ENCODE data around the gene MYLK.

The MYLK gene

DNA sequence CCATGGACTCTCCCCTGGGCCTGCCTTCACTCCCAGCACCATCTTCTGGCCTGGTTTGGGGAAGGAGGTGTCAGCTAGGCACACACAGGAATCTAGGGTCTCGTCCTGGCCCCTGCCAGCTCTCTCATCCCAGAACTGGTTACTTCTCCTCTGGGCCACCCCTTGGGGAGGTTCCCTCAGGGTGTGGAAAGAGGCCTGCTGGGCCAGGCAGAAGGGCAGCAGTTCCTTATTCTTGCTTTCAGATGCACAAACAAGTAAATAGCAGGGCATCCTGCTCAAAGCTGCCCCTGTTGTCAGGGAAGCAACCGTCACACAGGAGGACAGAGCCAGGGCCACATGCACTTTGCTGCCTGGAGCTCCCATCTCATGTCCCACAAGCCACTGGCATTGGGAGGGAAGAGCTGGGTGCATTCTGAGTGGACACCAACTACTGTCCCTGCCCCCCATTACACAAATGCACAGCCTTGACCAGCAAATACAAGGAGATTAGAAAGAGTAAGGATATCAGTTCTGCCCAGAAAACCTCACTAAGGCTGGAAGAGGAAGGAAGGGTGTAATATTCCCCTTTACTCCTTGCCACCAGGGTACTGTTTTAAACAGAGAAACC, 190.4 kb downstream of the MYLK start:
- no peak for DNase-seq

DNA sequence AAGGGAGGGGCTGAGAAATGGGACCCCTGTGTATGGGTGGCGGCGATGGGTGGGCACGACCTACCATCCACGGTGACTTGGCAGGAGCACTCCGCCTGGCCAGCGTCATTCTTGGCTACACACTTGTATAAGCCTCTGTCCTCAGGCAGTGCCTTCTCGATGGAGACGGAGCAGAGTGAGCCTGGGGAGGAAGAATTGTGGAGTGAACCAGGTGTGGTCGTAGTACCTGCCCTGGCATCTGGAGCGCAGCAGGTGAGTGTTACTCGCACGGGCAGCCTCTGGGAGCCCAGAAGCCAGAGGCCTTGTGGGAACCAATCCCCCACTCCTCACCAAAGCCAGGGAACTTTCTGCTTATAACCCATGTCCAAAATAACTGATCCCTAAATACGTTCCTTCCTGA, 191.5 kb downstream of the MYLK start:
- no peak for DNase-seq

DNA sequence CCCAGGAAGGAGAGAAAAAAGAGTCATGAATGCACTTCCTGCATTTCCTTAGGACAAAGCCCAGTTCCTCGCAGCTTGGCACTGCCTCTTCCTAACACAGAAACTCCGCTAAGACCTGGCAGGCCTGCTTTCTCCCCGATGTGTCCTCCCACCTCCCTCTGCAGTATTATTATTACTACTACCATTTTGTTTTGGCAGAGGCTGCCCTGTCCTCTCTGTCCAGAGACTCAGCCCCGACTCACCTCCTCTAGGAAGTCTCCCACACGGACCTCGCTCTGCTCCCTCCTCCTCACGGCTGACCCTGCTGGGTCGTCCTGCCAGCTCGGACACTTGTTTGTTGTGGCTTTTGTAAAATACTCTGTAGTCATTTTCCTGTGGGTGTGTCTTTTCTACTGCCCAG, 192.1 kb downstream of the MYLK start:
- DNase-seq, result no peak

DNA sequence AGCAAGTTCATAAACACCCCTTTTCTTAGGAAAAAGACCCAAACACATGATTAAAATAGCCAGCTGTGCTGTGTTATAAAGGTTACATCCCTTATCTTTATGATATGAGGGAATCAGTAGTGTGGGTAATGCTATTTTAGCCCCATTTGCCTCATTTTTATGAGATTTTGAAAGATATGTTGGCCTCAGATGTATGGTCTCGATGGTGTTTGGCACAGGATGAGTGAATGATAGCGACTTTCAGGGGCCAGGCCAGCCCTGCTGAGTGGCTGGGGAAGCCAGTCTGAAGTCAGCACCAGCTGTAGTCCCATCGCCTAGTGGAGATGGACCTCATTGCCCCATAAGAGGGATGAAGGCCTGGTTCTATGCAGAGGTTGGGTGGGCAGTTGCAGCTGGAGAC, 194.3 kb downstream of the MYLK start:
- no peak for DNase-seq

DNA sequence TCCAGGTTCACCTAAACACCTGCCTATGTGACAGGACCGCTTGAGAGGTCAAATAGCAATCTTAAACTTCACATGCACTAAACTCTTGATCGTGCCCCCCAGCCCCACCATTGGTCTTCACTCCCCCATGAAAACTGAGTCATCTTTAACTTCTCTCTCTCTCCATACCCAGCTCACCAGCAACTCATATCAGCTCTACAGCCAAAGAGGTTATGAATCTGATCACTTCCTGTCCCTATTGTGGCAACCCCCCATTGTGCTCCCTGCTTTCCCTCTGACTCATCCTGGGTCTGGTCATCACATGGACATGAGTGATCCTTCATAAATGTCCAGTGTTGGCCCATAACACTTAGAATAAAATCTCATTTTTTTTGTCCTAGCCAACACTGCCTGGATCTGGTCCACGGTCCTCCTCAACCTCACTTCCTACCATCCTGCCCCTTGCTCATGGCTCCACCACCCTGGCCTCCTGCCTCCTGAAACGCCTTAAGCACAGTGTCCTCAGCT, 195.8 kb downstream of the MYLK start:
- DNase-seq, result peak; percentile 85

DNA sequence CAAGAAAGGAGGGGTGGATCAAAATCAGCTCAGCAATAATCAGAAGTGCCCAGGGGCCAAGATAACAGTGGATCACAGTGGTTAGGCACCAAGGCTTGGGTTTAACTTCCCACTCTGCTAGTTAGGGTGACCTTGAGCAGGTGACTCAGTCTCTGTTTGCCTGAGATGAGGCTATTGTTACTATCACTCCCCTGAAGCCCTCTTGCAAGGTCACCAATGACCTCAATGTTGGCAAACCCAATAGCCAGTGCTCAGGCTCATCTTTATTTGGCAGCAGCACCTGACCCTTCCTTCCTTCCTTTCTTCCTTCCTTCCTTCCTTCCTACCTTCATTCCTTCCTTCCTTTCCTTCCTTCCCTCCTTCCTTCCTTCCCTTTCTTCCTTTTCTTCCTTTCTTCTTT, 196.8 kb downstream of the MYLK start:
- no peak for DNase-seq

DNA sequence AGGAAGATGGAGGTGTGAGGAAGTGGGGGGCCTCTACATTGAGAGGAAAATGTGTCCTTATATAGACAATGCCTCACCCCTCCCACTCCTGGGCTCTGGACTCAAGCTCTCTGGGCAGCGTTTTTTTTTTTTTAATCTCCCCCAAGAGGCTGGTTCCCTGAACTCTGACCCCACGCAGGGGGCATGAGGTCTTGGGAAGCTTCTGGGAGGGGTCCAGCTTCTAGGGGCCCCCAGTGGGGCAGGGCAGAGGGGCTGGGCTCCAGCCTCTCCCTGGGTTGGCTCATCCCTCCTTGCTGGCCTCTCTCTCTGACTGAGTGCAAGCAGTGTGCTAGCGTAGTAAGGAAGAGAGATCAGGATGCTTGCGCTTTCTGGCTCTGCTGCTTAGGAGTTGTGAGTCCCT, 197.9 kb downstream of the MYLK start:
- DNase-seq, result no peak

DNA sequence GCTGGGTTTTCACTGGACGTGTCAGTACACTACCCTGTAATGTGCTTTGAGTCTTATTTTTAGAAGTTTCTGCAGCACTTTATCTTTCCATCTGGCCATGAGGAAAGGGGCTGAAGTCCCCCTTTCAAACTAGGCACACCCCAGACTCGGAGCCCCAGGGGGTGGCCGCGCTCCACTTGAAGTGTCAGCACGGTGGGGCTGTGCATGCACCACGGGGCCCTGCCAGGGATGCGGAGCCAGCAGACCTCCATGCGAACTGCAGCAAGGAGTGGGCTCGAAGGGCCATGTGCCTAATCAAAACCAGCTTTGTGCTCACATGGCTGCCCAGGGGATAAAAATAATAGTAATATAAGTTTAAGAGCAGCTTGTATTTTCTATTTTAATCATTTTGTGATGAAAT, 198.4 kb downstream of the MYLK start:
- DNase-seq, result no peak

DNA sequence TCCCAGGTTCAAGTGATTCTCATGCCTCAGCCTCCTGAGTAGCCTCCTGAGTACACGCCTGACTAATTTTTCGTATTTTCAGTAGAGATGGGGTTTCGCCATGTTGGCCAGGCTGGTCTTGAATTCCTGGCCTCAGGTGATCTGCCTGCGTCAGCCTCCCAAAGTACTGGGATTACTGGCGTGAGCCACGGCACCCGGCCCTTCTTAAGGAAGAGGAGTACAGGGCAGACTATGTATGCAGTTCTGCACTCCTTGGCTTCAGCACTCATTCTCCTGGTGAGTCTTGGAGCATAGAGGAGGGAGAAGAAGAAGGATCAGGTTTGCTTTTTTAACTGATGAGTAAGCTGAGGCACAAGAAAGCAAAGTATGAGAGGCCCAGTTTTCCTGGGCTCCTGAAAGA, 199.5 kb downstream of the MYLK start:
- DNase-seq, result no peak

DNA sequence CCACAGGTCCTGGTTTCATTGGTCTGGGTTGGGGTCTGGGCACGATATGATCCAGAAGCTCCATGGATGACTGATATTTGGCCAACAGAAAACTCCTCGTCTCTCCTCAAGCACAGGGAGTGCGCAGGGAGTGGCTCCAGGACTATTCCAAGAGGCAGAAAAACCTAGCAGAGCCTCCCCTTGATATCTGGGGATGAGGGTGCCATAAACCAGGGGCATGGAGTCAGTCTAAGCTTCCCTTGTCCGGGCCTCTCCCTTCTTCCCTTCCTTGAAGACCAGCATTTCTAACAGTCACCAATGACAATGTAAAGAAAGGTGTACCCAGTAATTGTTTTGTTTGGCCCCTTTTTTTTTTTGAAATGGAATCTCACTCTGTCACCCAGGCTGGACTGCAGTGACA, 199.9 kb downstream of the MYLK start:
- DNase-seq, result no peak

DNA sequence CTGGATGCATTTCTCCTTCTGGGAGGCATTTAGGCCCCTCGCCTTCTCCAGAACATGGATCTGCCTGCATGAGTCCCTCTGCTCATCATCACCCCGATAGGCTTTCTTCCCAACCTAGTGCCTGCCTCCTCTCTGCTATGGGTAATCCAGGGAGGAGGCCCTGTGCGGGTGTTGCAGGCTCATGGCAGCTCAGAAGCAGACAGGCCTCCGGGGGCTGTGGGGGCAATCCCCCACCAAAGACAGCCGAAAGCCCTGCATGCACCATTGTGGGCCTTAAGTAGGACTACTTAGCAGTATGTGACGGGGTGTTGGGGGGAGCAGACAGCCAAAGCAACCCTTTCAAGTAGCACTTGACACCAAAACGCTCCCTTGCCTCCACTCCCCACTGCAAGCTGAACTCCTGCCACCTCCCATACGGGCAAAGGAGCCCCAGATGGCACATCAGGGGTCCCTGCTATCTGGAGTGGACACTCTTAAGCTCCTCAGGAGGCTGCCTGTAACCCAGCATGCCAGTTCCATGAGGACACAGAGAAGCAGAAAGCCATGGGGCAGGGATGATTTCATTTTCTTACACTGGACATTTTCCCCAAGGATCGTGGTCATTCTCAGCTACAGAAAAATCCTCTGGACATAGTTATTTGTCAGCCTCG, 200.5 kb downstream of the MYLK start:
- DNase-seq, result no peak

DNA sequence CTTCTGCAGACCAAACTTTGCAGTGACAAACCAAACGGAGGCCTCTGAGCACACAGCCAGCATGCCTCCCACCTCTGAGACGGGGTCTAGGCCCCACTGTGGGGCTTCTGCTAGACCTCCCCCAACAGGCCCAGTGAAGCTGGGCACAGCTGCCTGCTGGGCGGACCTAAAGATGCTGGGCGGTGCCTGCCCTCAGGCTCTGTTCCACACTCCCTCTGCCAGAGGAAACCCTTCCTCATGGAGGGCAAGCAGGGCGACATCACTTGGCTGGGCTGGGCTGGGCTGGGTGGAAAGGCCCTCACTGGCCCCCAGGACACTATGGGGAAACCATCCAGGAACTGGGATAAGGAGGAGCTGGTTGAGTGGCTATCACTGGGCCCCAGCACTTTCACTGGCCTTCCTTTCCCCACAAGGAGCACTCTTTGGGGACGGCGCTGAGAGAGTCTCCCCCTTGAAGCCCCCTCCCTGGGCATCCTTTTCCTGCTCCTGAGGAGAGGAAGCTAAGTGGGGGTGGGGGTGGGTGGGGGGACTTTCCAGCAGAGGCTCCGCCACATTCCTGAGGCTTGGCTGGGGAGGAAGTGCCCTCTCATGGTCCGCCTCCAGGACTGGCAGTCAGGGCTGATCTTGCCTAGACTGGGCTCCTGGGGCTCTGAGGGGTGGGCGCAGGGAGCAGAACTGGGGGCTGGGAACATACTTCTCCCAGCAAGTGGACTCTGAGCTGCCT, 201.2 kb downstream of the MYLK start:
- DNase-seq, result no peak

DNA sequence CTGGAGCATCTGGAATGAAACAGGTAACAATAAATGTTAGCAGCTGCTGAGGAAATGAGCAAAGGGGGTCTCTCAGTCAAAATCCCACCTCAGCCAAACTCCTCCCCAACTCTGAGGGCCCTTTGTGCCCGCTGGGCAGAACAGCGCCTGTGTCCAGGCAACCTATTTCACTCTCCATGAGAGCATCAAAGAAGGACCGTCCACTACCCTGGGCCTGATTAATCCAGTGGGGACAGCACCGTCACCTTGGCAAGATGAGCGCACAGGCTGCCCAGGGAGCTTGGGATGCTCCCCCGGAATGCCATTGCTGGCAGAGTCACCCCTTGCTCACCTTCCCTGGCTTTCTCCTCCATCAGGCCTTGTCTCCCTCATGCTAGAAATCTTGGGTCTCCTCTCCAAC, 201.8 kb downstream of the MYLK start:
- no peak for DNase-seq

DNA sequence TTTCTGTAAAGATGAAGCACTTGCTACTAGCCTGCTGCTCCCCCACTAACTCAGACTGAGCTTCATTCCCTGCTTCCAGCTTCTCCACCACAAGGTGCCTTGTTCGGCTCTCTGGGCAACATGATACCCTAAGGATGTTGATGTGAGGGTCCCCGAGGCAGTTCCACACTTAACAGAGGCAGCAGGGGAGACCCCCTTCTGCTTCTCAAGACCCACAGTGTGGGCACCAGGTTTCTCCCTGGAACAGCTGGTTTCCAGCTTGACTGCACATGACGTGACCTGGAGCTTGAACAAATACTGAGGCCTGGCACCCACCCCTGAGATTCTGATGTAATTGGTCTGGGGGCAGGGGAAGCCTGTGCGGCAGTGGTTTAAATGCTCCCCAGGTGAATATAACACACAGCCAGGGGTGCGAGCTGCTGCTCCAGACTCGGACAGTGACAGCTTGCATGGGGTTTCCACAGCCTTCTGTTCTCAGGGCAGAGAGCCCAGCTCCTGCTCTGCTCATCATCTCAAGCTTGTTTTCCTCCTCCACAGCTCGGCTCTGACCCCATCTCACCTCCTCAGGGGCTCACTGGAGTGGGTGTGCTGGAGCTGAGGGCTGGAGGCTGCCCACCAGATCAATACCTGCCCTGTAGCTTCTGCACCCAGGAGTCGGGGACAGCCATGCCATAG, 204.3 kb downstream of the MYLK start:
- DNase-seq, result peak; percentile 53

DNA sequence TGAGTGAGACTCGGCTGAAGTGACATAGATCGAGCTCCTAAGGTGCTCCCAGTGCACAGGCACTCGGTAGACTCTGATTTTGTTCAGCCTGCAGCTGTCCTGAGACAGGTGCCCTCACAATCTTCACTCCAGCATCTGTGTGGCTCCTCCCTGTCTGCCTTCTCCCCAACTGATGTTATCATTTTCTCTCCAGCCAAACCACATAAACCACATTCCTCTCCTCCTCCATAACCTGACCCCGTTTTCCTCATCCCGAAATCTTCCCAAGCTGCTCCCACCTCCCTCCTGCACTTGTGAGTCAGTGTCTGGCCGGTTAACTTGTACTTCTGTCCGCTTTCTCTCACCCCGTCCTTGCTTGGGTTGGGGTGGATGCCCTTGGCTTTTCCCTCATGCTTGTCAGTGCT, 206.0 kb downstream of the MYLK start:
- DNase-seq, result peak; percentile 99

DNA sequence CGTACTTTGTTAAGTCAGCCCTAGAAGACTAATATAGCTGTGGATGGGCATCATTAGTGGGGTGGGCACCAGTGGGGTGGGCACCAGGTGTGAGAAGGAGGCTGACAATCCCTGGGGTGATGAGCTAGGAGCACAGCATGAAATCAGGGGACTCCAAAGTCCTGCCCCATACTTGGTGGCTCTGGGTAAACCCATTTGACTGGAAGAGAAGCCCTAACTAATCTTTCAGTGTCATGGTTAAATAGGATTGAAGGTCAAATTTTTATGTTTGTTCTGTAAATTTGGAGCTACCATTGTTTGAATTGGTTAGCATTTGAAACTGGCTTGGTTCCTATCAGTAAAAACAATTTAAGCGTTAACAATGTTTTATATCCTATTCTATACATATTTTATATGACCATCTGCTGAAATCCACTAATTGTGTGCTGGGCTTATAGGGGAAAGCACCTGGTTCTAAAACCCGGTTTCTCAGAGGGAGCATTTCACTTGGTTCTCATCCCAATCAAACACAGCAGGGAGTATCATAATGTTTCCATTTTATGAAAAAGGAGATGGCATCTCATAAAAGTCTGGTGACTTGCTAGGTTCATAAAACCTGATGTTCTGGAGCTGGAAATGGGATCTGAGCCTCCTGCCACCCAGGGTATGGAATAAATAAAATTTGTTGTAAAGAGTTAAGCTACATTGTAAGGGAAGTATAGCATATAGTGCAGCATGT, 211.5 kb downstream of the MYLK start:
- DNase-seq, result no peak

DNA sequence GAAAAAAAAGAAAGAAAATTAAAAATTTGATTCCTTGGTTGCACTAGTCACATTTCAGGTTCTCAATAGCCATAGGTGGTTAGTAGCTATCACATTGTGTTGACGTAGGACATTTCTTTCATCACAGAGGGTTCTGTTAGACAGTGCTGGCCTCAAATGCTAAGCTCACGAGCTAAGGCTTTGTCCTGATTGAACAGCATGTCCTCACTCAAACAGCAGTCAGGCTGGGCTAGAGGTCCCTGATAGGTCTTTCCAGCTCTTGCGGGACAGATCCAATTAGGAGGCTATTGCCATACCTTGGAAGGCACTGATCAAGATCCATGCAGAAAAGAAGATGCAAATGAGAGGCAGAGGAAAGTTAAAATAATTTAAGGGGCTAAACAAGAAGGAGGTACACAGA, 213.4 kb downstream of the MYLK start:
- no peak for DNase-seq

DNA sequence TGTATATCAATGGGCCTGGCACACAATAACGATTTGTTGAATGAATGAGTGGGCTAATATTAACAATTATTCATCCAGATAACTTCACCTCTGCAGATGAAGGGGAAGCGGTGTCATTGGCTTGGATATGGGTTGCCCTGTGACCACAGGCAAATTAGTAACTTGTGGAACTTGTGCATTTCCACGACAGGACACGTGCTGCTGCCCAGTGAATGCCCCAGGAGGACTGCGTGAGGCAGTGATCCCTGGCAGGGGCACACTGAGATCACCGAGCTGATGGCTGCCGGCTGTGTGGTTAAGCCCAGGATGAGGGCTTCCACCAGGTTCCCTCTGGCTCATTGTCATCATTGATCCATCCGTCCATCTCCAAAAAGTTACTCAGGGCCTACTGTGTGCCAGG, 215.2 kb downstream of the MYLK start:
- peak; percentile 47 for DNase-seq

DNA sequence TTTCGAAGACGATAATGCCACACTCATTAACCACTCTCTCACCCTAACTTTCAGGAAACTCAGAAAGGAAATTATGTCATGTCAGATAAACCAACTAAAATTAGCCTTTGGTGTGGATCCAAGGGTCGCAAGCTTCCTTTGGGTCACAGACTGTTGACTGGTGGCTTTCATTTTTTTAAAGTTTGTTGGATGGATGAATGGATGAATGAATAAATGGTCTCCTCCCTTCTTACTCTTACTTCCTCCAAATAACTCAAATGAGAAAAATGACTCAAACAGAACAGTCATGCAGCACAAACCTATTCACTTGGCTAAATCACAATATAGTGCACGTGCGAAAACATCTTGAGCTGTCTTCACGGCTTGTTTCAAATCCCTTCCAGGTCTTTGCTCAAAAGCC, 216.3 kb downstream of the MYLK start:
- peak; percentile 89 for DNase-seq

DNA sequence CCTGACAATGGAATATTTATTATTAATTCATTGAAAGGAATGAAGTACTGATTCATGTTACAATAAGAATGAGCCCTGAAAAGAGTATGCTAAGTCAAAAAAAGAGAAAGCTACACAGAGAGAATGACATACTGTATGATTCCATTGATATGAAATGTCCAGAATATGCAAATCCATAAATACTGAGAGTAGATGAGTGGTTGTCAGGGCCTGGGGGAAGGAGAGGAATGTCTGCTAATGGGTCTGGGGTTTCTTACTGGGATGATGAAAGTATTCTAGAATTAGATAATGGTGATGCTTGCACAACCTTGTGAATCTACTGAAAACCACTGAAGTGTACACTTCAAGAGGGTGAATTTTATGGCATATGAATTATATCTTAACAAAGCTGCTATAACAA, 219.4 kb downstream of the MYLK start:
- DNase-seq, result peak; percentile 38

DNA sequence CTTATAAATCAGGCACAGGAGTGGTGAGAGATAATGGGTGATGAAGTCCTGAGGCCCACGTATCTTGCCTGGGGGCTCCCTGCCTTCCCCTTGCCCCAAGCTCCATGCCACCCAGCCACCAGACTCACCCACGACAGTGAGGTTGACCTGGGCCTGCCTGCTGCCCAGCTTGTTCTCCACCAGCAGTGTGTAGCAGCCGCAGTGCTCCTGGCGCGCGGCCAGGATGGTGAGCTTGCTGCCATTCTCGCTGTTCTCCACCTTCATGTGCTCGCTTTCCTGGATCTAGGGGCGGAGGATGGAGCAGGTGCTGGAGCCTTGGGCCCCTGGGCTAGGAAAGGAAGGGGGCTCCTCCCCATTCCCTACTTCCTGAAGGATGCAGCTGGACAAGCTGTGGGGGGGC, 220.2 kb downstream of the MYLK start:
- no peak for DNase-seq

DNA sequence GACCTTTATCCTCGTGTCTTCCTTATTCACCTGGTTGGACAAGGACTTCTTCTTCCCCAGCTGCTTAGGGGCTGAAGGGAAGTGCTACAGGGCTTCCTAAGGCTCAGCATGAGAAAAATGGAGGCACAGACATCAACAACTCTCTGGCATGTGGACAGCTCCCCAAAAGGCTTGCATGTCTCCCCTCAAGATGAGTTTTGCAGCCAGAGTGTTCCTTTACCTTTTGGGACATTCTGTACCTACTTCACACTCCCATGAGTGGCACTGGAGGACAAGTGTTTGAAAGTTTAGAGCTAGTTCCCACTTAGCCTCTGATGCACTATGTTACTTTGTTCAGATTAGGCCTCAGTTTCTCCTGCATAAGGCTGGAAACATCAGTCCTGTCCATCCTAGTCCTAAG, 222.2 kb downstream of the MYLK start:
- no peak for DNase-seq

DNA sequence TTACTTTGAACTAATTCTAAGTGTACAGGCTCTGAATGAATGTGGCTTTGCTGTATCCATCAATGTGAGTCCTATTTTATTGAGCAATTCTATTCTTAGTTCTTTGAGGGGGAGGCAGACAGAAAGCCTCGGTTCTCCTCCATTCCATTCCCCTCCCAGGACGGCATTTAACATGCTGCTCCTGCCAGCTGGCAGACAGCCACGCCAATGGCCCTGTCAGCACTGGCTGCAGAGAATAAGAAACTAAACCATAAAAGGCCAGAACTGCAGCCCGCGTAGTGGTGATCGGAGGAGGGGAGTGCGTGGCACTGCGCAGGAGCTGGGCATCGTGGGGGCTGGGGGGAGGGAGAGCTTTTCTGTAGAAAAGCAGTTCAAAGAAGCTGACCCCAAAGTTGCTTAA, 223.2 kb downstream of the MYLK start:
- DNase-seq, result peak; percentile 90

Data from kidney glomerular epithelial cell (primary cell).